Measurements from ENCODE around the gene PCDH9.

Gene PCDH9

GRCh38 chr13:66992183-66992582 lies 238.0 kb downstream of the PCDH9 start:
- H3K27me3 ChIP-seq (ENCODE audit: insufficient read depth, poor library complexity, severe bottlenecking), result no peaks in the 10 kb centered on the region
- no peak overlapping the region for H3K27ac ChIP-seq (replicated peaks)
- no peak for DNase-seq (ENCODE audit: low read depth in 1 of 2, low spot score in 1 of 2)
- no peak overlapping the region for H3K4me3 ChIP-seq (replicated peaks; ENCODE audit: insufficient read depth, low read length)
- TF ChIP-seq, protein P1, sequence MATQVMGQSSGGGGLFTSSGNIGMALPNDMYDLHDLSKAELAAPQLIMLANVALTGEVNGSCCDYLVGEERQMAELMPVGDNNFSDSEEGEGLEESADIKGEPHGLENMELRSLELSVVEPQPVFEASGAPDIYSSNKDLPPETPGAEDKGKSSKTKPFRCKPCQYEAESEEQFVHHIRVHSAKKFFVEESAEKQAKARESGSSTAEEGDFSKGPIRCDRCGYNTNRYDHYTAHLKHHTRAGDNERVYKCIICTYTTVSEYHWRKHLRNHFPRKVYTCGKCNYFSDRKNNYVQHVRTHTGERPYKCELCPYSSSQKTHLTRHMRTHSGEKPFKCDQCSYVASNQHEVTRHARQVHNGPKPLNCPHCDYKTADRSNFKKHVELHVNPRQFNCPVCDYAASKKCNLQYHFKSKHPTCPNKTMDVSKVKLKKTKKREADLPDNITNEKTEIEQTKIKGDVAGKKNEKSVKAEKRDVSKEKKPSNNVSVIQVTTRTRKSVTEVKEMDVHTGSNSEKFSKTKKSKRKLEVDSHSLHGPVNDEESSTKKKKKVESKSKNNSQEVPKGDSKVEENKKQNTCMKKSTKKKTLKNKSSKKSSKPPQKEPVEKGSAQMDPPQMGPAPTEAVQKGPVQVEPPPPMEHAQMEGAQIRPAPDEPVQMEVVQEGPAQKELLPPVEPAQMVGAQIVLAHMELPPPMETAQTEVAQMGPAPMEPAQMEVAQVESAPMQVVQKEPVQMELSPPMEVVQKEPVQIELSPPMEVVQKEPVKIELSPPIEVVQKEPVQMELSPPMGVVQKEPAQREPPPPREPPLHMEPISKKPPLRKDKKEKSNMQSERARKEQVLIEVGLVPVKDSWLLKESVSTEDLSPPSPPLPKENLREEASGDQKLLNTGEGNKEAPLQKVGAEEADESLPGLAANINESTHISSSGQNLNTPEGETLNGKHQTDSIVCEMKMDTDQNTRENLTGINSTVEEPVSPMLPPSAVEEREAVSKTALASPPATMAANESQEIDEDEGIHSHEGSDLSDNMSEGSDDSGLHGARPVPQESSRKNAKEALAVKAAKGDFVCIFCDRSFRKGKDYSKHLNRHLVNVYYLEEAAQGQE (IDR thresholded peaks at IDR 0.05; ENCODE audit: insufficient replicate concordance, low read depth), result no peak
- TF ChIP-seq GABPA (IDR thresholded peaks at IDR 0.05; ENCODE audit: low read depth) (no peak), POLR2AphosphoS5 (IDR thresholded peaks at IDR 0.05; ENCODE audit: low read depth) (no peak), SPI1 (IDR thresholded peaks at IDR 0.05; ENCODE audit: borderline replicate concordance, low read depth) (no peak)
- TF ChIP-seq, protein P2, sequence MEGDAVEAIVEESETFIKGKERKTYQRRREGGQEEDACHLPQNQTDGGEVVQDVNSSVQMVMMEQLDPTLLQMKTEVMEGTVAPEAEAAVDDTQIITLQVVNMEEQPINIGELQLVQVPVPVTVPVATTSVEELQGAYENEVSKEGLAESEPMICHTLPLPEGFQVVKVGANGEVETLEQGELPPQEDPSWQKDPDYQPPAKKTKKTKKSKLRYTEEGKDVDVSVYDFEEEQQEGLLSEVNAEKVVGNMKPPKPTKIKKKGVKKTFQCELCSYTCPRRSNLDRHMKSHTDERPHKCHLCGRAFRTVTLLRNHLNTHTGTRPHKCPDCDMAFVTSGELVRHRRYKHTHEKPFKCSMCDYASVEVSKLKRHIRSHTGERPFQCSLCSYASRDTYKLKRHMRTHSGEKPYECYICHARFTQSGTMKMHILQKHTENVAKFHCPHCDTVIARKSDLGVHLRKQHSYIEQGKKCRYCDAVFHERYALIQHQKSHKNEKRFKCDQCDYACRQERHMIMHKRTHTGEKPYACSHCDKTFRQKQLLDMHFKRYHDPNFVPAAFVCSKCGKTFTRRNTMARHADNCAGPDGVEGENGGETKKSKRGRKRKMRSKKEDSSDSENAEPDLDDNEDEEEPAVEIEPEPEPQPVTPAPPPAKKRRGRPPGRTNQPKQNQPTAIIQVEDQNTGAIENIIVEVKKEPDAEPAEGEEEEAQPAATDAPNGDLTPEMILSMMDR (IDR thresholded peaks at IDR 0.05; ENCODE audit: insufficient read depth, low read length), result no peak

GRCh38 chr13:66984241-66984640 lies 245.9 kb downstream of the PCDH9 start:
- no peak for DNase-seq (ENCODE audit: low read depth in 1 of 2, low spot score in 1 of 2)
- Histone ChIP-seq H3K4me3 (replicated peaks; ENCODE audit: insufficient read depth, low read length) (no peak overlapping the region), H3K27ac (replicated peaks) (no peak overlapping the region), H3K27me3 (ENCODE audit: insufficient read depth, poor library complexity, severe bottlenecking) (no peaks in the 10 kb centered on the region)
- no peak for TF ChIP-seq SPI1 (IDR thresholded peaks at IDR 0.05; ENCODE audit: borderline replicate concordance, low read depth)
- no peak for TF ChIP-seq POLR2AphosphoS5 (IDR thresholded peaks at IDR 0.05; ENCODE audit: low read depth)
- TF ChIP-seq, protein P2 (IDR thresholded peaks at IDR 0.05; ENCODE audit: insufficient read depth, low read length), result no peak
- TF ChIP-seq GABPA (IDR thresholded peaks at IDR 0.05; ENCODE audit: low read depth), result no peak
- TF ChIP-seq, protein P1 (IDR thresholded peaks at IDR 0.05; ENCODE audit: insufficient replicate concordance, low read depth), result no peak

GRCh38 chr13:66981912-66982311 lies 248.2 kb downstream of the PCDH9 start:
- no peak for DNase-seq (ENCODE audit: low read depth in 1 of 2, low spot score in 1 of 2)
- Histone ChIP-seq H3K27me3 (ENCODE audit: insufficient read depth, poor library complexity, severe bottlenecking) (no peaks in the 10 kb centered on the region), H3K4me3 (replicated peaks; ENCODE audit: insufficient read depth, low read length) (no peak overlapping the region), H3K27ac (replicated peaks) (no peak overlapping the region)
- TF ChIP-seq SPI1 (IDR thresholded peaks at IDR 0.05; ENCODE audit: borderline replicate concordance, low read depth) (no peak), POLR2AphosphoS5 (IDR thresholded peaks at IDR 0.05; ENCODE audit: low read depth) (no peak), GABPA (IDR thresholded peaks at IDR 0.05; ENCODE audit: low read depth) (no peak)
- TF ChIP-seq, protein P2 (IDR thresholded peaks at IDR 0.05; ENCODE audit: insufficient read depth, low read length), result no peak
- TF ChIP-seq, protein P1 (IDR thresholded peaks at IDR 0.05; ENCODE audit: insufficient replicate concordance, low read depth), result no peak
